ENCODE results near the gene LRRC31.

Gene LRRC31

GRCh38 chr3:169869484-169870220 is at the start of gene LRRC31:
Gene LRRC31, minus strand, starts transcription at chr3:169869935. Its CDS starts 128 bp downstream, at chr3:169869807.
- DNase-seq (ENCODE audit: low spot score), result no peak

- peak; percentile 13 for DNase-seq (ENCODE audit: low spot score)
Observed at GRCh38 chr3:169914321-169914720, 44.6 kb upstream of the LRRC31 start.

- no peak for DNase-seq (ENCODE audit: low spot score)
Observed at GRCh38 chr3:169913323-169913722, 43.6 kb upstream of the LRRC31 start.

- DNase-seq (ENCODE audit: low spot score), result no peak
Observed at GRCh38 chr3:169911272-169911671, 41.5 kb upstream of the LRRC31 start, which contains the start of gene SAMD7. Gene SAMD7, plus strand, starts transcription at chr3:169911572. Its CDS starts 7,927 bp downstream, at chr3:169919499.

- no peak for DNase-seq (ENCODE audit: low spot score)
Observed at GRCh38 chr3:169907944-169908343, 38.2 kb upstream of the LRRC31 start.

- DNase-seq (ENCODE audit: low spot score), result no peak
Observed at GRCh38 chr3:169907476-169907875, 37.7 kb upstream of the LRRC31 start.

- DNase-seq (ENCODE audit: low spot score), result no peak
Observed at GRCh38 chr3:169905404-169905803, 35.7 kb upstream of the LRRC31 start.

- no peak for DNase-seq (ENCODE audit: low spot score)
Observed at GRCh38 chr3:169901453-169901852, 31.7 kb upstream of the LRRC31 start.

- DNase-seq (ENCODE audit: low spot score), result no peak
Observed at GRCh38 chr3:169897284-169897683, 27.5 kb upstream of the LRRC31 start.

- DNase-seq (ENCODE audit: low spot score), result no peak
Observed at GRCh38 chr3:169895072-169895471, 25.3 kb upstream of the LRRC31 start.

- no peak for DNase-seq (ENCODE audit: low spot score)
Observed at GRCh38 chr3:169894110-169894509, 24.4 kb upstream of the LRRC31 start.

- DNase-seq (ENCODE audit: low spot score), result no peak
Observed at GRCh38 chr3:169891886-169892285, 22.2 kb upstream of the LRRC31 start.

GRCh38 chr3:169886671-169887070 is 16.9 kb upstream of the LRRC31 start:
- DNase-seq (ENCODE audit: low spot score), result no peak

- DNase-seq (ENCODE audit: low spot score), result no peak
Observed at GRCh38 chr3:169880576-169881250, 11.0 kb upstream of the LRRC31 start.

- no peak for DNase-seq (ENCODE audit: low spot score)
Observed at GRCh38 chr3:169879845-169880575, 10.3 kb upstream of the LRRC31 start.

GRCh38 chr3:169879013-169879557 is 9.3 kb upstream of the LRRC31 start:
- DNase-seq (ENCODE audit: low spot score), result no peak

- no peak for DNase-seq (ENCODE audit: low spot score)
Observed at GRCh38 chr3:169871129-169871886, 1.6 kb upstream of the LRRC31 start.

- no peak for DNase-seq (ENCODE audit: low spot score)
Observed at GRCh38 chr3:169868369-169868768, 1.4 kb downstream of the LRRC31 start.

- DNase-seq (ENCODE audit: low spot score), result no peak
Observed at GRCh38 chr3:169867584-169868210, 2.0 kb downstream of the LRRC31 start.

- DNase-seq (ENCODE audit: low spot score), result no peak
Observed at GRCh38 chr3:169865176-169865767, 4.5 kb downstream of the LRRC31 start.

GRCh38 chr3:169864270-169864669 is 5.5 kb downstream of the LRRC31 start:
- no peak for DNase-seq (ENCODE audit: low spot score)
